HG03442 (cell line): ENCODE measurements around the gene KDM5B.
"Not testable (repeated sequence)": the region's sequence is repeated elsewhere in the genome, so short reads cannot be mapped to it uniquely, and the experiment has no call there.

Source experiments
- ATAC-seq: cut with Tn5 transposase; IDR thresholded peaks from one replicate; pipeline ENCODE4 v1.9.1; 2021; ENCODE audit warnings: mild to moderate bottlenecking, moderate library complexity; ENCODE audit not compliant: unreplicated experiment

KDM5B gene

GRCh38 chr1:202815120-202815519 lies 6.9 kb upstream of the KDM5B start:
- ATAC-seq: no peak

- no peak for ATAC-seq
Measured at GRCh38 chr1:202812176-202813026, 4.2 kb upstream of the KDM5B start.

GRCh38 chr1:202811296-202812175 lies 3.3 kb upstream of the KDM5B start:
- no peak for ATAC-seq

GRCh38 chr1:202810615-202811295 lies 2.5 kb upstream of the KDM5B start, which contains the start of gene PCAT6:
PCAT6 (plus strand) TSS chr1:202810954.
- peak; percentile 74 for ATAC-seq

- ATAC-seq: no peak
Measured at GRCh38 chr1:202810193-202810614, 2.0 kb upstream of the KDM5B start.

- no peak for ATAC-seq
Measured at GRCh38 chr1:202809597-202810159, 1.5 kb upstream of the KDM5B start.

GRCh38 chr1:202807451-202807925 lies 733 bp downstream of the KDM5B start:
- no peak for ATAC-seq

GRCh38 chr1:202806845-202807450 lies 1.3 kb downstream of the KDM5B start:
- no peak for ATAC-seq

- ATAC-seq: no peak
Measured at GRCh38 chr1:202805886-202806844, 2.1 kb downstream of the KDM5B start.

- ATAC-seq: no peak
Measured at GRCh38 chr1:202804126-202804525, 4.1 kb downstream of the KDM5B start.

- ATAC-seq: no peak
Measured at GRCh38 chr1:202802998-202803932, 5.0 kb downstream of the KDM5B start.

GRCh38 chr1:202802034-202802433 lies 6.2 kb downstream of the KDM5B start:
- ATAC-seq: no peak

GRCh38 chr1:202801175-202801574 lies 7.0 kb downstream of the KDM5B start:
- no peak for ATAC-seq

- ATAC-seq: no peak
Measured at GRCh38 chr1:202800742-202801141, 7.5 kb downstream of the KDM5B start.

- ATAC-seq: no peak
Measured at GRCh38 chr1:202798792-202799331, 9.4 kb downstream of the KDM5B start.

GRCh38 chr1:202798260-202798659 lies 10.0 kb downstream of the KDM5B start:
- ATAC-seq: no peak

GRCh38 chr1:202796670-202797069 lies 11.6 kb downstream of the KDM5B start:
- no peak for ATAC-seq

GRCh38 chr1:202794931-202795330 lies 13.3 kb downstream of the KDM5B start:
- ATAC-seq: not testable (repeated sequence)
